Thoracic aorta (tissue), 2 donors: Measurements from ENCODE around the gene GRIN3A. TPM values are rescaled to one million over a fixed set of nuclear protein-coding genes. Genes with fewer than 3 reads are reported as not detected.

Source experiments
- ATAC-seq: fragments of 150-250 bp; one replicate; pipeline ENCODE4 v1.8.0; 2017; ENCODE audit warnings: low read depth; ENCODE audit not compliant: insufficient number of reproducible peaks, low FRiP score
- DNase-seq: peaks from one replicate; pipeline ENCODE4 v3.0.0-alpha.2; 2020; ENCODE audit warnings: low spot score
- H3K27ac ChIP-seq, 2 donors: fragments of 200-600 bp; sonication (generic); 1 replicate in 1 of 2; 2 replicates in 1 of 2; pipeline ENCODE4 v1.5.1; 2016; ENCODE audit warnings: mild to moderate bottlenecking in 2 of 2, moderate library complexity in 2 of 2
- H3K27me3 ChIP-seq: fragments of 200-600 bp; sonication (generic); replicated peaks from 2 replicates; pipeline ENCODE4 v1.6.0; 2016; ENCODE audit warnings: mild to moderate bottlenecking; ENCODE audit not compliant: insufficient read depth
- H3K36me3 ChIP-seq: fragments of 200-600 bp; sonication (generic); one replicate; pipeline ENCODE4 v1.5.1; 2016
- H3K4me1 ChIP-seq, 2 donors: fragments of 200-600 bp; sonication (generic); 1 replicate in 1 of 2; 2 replicates in 1 of 2; pipeline versions ENCODE4 v1.5.1 to v1.6.0; 2016; ENCODE audit warnings: low read depth in 2 of 2, mild to moderate bottlenecking in 1 of 2; ENCODE audit not compliant: control insufficient read depth in 1 of 2
- H3K4me3 ChIP-seq: fragments of 200-600 bp; sonication (generic); 2 replicates; pipeline ENCODE4 v1.5.1; 2016; ENCODE audit warnings: mild to moderate bottlenecking
- H3K9me3 ChIP-seq: fragments of 200-600 bp; sonication (generic); 2 replicates; pipeline ENCODE4 v1.5.1; 2016
- CTCF ChIP-seq: fragments of 200-600 bp; sonication (generic); IDR thresholded peaks from one replicate; pipeline ENCODE4 v1.5.1; 2019; ENCODE audit warnings: antibody characterized with exemption
- total RNA-seq, 2 donors: library from RNA; depleted of rRNA; stranded (reverse); fragments of >200 nt; gene quantifications; one replicate each; pipeline versions ENCODE4 v1.1.0 to v1.2.3, GENCODE V29; 2016

GRIN3A gene
- total RNA-seq, 2 donors from 2014 or later = 0.21 TPM; not detected in 1

DNA sequence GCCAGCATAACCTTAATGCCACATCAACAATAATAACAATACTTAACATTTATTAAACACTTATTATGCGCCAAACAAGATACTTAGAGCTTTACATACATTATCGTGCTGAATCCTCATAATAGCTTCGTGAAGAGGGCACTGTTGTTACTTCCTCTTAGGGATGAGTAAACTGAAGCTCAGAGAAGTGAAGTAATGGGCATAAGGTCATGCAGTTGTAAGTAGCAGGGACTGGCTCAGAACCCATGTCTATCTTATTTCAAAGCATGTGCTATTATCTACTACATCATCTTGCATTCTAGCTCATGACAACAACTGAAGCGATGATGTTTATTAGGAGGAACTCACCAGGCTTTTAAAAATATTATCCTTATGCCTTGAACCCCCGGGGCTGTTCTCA lies 108.8 kb downstream of the GRIN3A start:
- Histone ChIP-seq H3K27ac (no peak overlapping the region), H3K36me3 (no peaks in the 10 kb centered on the region), H3K4me3 (no peak overlapping the region), H3K4me1 (no peaks in the 10 kb centered on the region), H3K9me3 (no peaks in the 10 kb centered on the region), H3K27me3 (no peaks in the 10 kb centered on the region)
- no peak for DNase-seq
- no peak for ATAC-seq
- TF ChIP-seq CTCF = no peak

DNA sequence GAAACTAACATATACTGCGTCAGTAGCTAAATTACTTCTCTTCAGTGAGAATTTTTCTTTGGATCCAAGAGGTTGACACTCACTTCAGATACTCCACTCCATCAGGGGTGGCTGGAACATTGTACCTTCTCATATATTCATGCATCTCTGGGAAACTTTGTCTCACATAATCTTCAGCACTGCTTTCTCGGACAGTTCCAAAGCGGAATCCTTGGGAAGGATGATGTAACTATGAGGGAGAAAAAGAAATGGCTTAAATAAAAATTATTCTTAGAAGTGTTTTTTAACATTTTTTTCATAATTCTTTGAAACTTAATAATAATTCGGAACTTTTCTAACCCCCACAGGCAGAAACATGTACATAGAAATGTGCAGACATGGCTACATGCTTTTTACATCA lies 110.3 kb downstream of the GRIN3A start:
- DNase-seq (no peak), ATAC-seq (no peak)
- no peaks in the 10 kb centered on the region for H3K9me3 ChIP-seq
- no peaks in the 10 kb centered on the region for H3K27me3 ChIP-seq
- H3K4me3 ChIP-seq = no peak overlapping the region
- no peaks in the 10 kb centered on the region for H3K4me1 ChIP-seq
- no peak overlapping the region for H3K27ac ChIP-seq
- no peaks in the 10 kb centered on the region for H3K36me3 ChIP-seq
- no peak for TF ChIP-seq CTCF

- Histone ChIP-seq H3K27ac (no peak overlapping the region), H3K9me3 (no peaks in the 10 kb centered on the region), H3K36me3 (no peaks in the 10 kb centered on the region), H3K4me3 (no peak overlapping the region), H3K27me3 (no peaks in the 10 kb centered on the region), H3K4me1 (no peaks in the 10 kb centered on the region)
- ATAC-seq = no peak
- TF ChIP-seq CTCF = no peak
- DNase-seq = no peak
Measured at GRCh38 chr9:101626295-101626694, 112.2 kb downstream of the GRIN3A start.

DNA sequence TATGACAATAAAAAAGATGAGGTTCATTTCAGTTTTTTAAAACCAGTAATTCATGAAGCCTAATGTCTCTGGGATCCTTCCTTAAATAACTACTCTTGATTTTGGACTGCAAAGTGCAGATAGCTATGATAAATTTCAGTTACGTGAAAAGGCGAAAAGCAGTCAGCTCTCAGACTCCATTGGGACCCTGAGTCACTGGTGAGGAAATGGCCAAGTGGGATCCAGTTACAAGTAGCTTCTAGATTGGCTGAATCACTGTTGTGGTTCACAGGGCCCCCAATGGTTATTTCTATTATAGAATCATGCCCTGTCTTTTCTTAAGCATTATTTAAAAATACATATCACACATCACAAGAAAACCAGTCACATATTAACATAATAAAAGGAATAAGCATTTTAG lies 112.6 kb downstream of the GRIN3A start:
- Histone ChIP-seq H3K4me3 (no peak overlapping the region), H3K36me3 (no peaks in the 10 kb centered on the region), H3K4me1 (no peaks in the 10 kb centered on the region), H3K27ac (no peak overlapping the region), H3K9me3 (no peaks in the 10 kb centered on the region), H3K27me3 (no peaks in the 10 kb centered on the region)
- no peak for TF ChIP-seq CTCF
- ATAC-seq = no peak
- DNase-seq = no peak

DNA sequence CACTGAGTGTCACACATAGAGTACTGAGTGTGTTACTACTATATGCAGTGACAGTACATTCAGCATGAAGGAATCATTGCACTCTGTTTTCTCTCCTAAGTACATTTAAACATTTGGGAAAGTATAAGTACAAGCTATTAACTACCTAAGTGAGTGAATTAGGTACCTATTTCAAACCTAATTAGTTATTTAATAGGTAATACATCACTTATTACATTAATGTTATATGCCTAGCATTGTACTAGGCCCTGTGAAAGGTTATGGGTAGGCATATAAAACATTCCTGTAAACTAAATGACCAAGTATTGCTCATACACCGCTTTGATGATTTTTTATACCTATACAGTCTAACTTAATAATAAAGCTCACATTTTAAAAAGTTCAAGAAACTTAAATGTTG lies 118.0 kb downstream of the GRIN3A start:
- no peaks in the 10 kb centered on the region for H3K27me3 ChIP-seq
- no peaks in the 10 kb centered on the region for H3K36me3 ChIP-seq
- H3K27ac ChIP-seq = no peak overlapping the region
- no peaks in the 10 kb centered on the region for H3K9me3 ChIP-seq
- no peak for TF ChIP-seq CTCF
- ATAC-seq (no peak), DNase-seq (no peak)
- H3K4me3 ChIP-seq = no peak overlapping the region
- no peaks in the 10 kb centered on the region for H3K4me1 ChIP-seq
